ENCODE results near the gene WDR54.

WDR54 gene

DNA sequence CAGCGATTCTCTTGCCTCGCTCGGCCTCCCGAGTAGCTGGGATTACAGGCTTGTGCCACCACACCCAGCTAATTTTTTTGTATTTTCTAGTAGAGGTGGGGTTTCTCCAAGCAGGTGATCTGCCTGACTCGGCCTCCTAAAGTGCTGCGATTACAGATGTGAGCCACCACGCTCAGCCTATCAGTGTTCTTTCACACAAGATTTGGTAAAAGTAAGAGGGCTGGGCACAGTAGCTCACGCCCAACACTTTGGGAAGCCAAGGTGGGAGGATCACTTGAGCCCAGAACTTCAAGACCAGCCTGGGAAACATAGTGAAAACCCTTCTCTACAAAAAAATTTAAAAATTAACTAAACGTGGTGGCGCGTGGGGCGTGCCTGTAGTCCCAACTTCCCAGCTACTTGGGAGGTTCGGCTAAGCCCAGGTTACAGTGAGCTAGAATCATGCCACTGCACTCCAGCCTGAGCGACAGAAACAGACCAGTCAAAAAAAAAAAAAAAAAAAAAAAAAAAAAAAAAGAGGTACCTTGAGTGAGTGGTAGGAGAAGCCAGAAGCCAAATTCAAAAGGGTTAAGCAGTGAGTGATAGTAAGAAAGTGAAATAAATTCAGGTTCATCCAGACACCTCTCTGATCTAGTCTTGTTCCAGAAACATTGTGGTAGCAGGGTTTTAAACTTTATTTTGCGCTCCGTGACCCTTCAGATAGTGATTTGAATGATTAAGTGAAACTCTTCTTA, 50.0 kb downstream of the WDR54 start:
- peak overlapping the region; percentile 90 for H3K27ac ChIP-seq (ENCODE audit: poor library complexity, severe bottlenecking)
- H3K9me3 ChIP-seq (ENCODE audit: severe bottlenecking), result no peaks in the 10 kb centered on the region
- TF ChIP-seq, protein P1, sequence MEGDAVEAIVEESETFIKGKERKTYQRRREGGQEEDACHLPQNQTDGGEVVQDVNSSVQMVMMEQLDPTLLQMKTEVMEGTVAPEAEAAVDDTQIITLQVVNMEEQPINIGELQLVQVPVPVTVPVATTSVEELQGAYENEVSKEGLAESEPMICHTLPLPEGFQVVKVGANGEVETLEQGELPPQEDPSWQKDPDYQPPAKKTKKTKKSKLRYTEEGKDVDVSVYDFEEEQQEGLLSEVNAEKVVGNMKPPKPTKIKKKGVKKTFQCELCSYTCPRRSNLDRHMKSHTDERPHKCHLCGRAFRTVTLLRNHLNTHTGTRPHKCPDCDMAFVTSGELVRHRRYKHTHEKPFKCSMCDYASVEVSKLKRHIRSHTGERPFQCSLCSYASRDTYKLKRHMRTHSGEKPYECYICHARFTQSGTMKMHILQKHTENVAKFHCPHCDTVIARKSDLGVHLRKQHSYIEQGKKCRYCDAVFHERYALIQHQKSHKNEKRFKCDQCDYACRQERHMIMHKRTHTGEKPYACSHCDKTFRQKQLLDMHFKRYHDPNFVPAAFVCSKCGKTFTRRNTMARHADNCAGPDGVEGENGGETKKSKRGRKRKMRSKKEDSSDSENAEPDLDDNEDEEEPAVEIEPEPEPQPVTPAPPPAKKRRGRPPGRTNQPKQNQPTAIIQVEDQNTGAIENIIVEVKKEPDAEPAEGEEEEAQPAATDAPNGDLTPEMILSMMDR (IDR thresholded peaks at IDR 0.05; ENCODE audit: poor library complexity, severe bottlenecking), result no peak
- peaks cover 3% of the 10 kb centered on the region for H3K4me1 ChIP-seq (ENCODE audit: insufficient read depth, poor library complexity, severe bottlenecking)
- no peak for ATAC-seq (ENCODE audit: low read depth)
- DNase-seq (ENCODE audit: low spot score), result no peak
- peaks cover 18% of the 10 kb centered on the region for H3K36me3 ChIP-seq (ENCODE audit: low read depth)
- peak overlapping the region; percentile 42 for H3K4me3 ChIP-seq (ENCODE audit: severe bottlenecking)
- no peaks in the 10 kb centered on the region for H3K27me3 ChIP-seq (ENCODE audit: insufficient read depth, poor library complexity, severe bottlenecking)

DNA sequence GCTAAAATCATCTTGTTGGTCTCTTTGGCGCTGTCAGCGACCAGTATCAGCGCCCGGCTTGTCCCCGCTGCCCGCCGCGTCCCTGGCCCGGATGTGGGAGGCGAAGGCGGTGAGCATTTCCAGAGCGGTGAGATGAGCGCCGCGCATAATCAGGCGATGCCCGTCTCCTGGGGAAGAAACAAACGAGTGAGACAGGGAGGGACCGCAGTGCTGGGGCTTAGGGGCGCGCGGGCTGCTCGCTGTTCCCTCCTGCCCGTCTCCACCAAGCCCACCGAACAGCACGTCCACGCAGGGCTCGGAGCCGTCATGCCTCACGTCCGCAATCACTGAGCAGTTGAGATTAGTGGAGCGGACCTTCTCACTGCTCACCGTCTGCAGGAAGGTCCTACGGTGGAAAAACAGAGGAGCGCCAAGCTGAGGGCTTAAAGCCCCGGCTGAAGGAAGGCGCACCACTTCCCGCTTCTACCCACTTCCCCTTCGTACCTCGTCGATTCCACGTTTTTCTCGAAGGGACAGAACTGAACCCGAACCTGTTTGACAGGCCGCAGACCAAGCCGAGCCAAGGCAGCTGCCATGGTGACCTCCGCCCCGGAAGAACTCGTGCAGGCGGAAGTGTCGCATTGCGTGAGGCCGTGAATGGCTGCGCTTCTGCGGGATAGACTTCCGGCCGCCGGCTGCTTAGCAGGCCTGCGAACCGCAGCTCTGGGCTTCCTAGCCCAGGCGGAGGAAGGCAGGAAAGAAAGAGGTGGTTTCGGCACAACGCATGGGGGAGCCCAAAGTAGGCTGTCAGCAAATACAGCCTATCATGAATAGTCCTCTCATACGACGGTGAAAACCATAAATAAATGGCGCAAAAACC, 50.8 kb downstream of the WDR54 start, which contains the start of gene MRPL53:
MRPL53 (minus strand) TSS at position 595 of the 859 bp plus-strand sequence; CDS start at position 575, 20 bp downstream.
- DNase-seq (ENCODE audit: low spot score), result peak; percentile 93
- Histone ChIP-seq H3K27ac (ENCODE audit: poor library complexity, severe bottlenecking) (peak within 1 kb of the TSS; percentile 90), H3K36me3 (ENCODE audit: low read depth) (peaks cover 21% of the 10 kb centered on the region)

DNA sequence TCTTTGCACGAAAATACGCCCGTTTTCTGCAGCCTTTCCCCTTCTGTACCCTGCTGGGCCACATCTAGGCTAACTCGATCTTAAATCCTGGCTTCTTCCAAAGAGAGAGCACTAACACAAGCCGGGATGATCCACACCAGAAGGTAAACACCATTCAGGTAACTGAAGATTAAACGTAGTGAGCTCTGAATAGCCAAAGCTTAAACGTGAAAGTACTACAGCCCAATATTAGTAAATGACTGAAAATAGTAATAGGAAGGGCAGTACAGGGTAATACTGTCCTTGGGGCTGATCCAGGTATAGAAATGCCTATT, 51.4 kb downstream of the WDR54 start:
- H3K9me3 ChIP-seq (ENCODE audit: severe bottlenecking), result no peaks in the 10 kb centered on the region
- H3K4me1 ChIP-seq (ENCODE audit: insufficient read depth, poor library complexity, severe bottlenecking), result peaks cover 3% of the 10 kb centered on the region
- H3K36me3 ChIP-seq (ENCODE audit: low read depth), result peaks cover 25% of the 10 kb centered on the region
- TF ChIP-seq, protein P1 (IDR thresholded peaks at IDR 0.05; ENCODE audit: poor library complexity, severe bottlenecking), result no peak
- H3K4me3 ChIP-seq (ENCODE audit: severe bottlenecking), result peak overlapping the region; percentile 42
- DNase-seq (ENCODE audit: low spot score) (no peak), ATAC-seq (ENCODE audit: low read depth) (no peak; the same call in 1 of the 3 replicates)
- peak overlapping the region; percentile 90 for H3K27ac ChIP-seq (ENCODE audit: poor library complexity, severe bottlenecking)
- H3K27me3 ChIP-seq (ENCODE audit: insufficient read depth, poor library complexity, severe bottlenecking), result no peaks in the 10 kb centered on the region

More for the DNA sequence above, 50.8 kb downstream of the WDR54 start, which contains the start of gene MRPL53:
- peaks cover 3% of the 10 kb centered on the region for H3K4me1 ChIP-seq (ENCODE audit: insufficient read depth, poor library complexity, severe bottlenecking)
- peak within 1 kb of the TSS; percentile 42 for H3K4me3 ChIP-seq (ENCODE audit: severe bottlenecking)
- TF ChIP-seq, protein P1 (IDR thresholded peaks at IDR 0.05; ENCODE audit: poor library complexity, severe bottlenecking), result no peak
- peak; percentile 87 for ATAC-seq (ENCODE audit: low read depth)
- H3K27me3 ChIP-seq (ENCODE audit: insufficient read depth, poor library complexity, severe bottlenecking), result no peaks in the 10 kb centered on the region
- no peaks in the 10 kb centered on the region for H3K9me3 ChIP-seq (ENCODE audit: severe bottlenecking)

GRCh38 chr2:74474481-74474880, 53.0 kb downstream of the WDR54 start:
- TF ChIP-seq, protein P1 (IDR thresholded peaks at IDR 0.05; ENCODE audit: poor library complexity, severe bottlenecking), result no peak
- Histone ChIP-seq H3K4me1 (ENCODE audit: insufficient read depth, poor library complexity, severe bottlenecking) (peaks cover 3% of the 10 kb centered on the region), H3K9me3 (ENCODE audit: severe bottlenecking) (no peaks in the 10 kb centered on the region), H3K4me3 (ENCODE audit: severe bottlenecking) (no peak overlapping the region), H3K27me3 (ENCODE audit: insufficient read depth, poor library complexity, severe bottlenecking) (no peaks in the 10 kb centered on the region), H3K36me3 (ENCODE audit: low read depth) (peaks cover 31% of the 10 kb centered on the region), H3K27ac (ENCODE audit: poor library complexity, severe bottlenecking) (no peak overlapping the region)
- ATAC-seq (ENCODE audit: low read depth), result no peak
- DNase-seq (ENCODE audit: low spot score), result no peak

Data from RWPE2 (cell line).